Breast epithelium (tissue), 3 donors: ENCODE measurements around the gene PANK1.

Experiments used
- CTCF ChIP-seq, 3 donors: fragments of 450-650 bp; IDR thresholded peaks; one replicate each; pipeline ENCODE4 v1.5.1; 2016 to 2017; ENCODE audit warnings: antibody characterized with exemption in 3 of 3, mild to moderate bottlenecking in 3 of 3, moderate library complexity in 3 of 3
- POLR2AphosphoS5 ChIP-seq, 3 donors: sonication (generic); formaldehyde crosslinking; IDR thresholded peaks; one replicate each; pipeline ENCODE4 v1.6.1; 2017; ENCODE audit warnings: antibody characterized with exemption in 3 of 3

GRCh38 chr10:89537364-89537763 is 107.7 kb downstream of the PANK1 start:
- no peak for TF ChIP-seq CTCF (IDR thresholded peaks at IDR 0.05)
- TF ChIP-seq POLR2AphosphoS5 (IDR thresholded peaks at IDR 0.05) = no peak
